Hepatocyte (in vitro differentiated cells): Measurements from ENCODE around the gene LCN12. TPM values are rescaled to one million over a fixed set of nuclear protein-coding genes. Genes with fewer than 3 reads are reported as not detected.
A peak's percentile ranks its signal among the peaks of the same experiment; 100 is the strongest.

Experiments
- DNase-seq: peaks from one replicate; pipeline ENCODE4 v3.0.0-alpha.2; 2016; ENCODE audit warnings: low spot score
- H2AFZ ChIP-seq: fragments of 200-600 bp; sonication (generic); 2 replicates; pipeline ENCODE4 v1.6.0; 2016; ENCODE audit warnings: antibody characterized with exemption, mild to moderate bottlenecking
- H3K27ac ChIP-seq: fragments of 200-600 bp; sonication (generic); 2 replicates; pipeline ENCODE4 v1.5.1; 2016; ENCODE audit warnings: mild to moderate bottlenecking
- H3K27me3 ChIP-seq: fragments of 200-600 bp; sonication (generic); 2 replicates; pipeline ENCODE4 v1.6.1; 2016
- H3K36me3 ChIP-seq: fragments of 200-600 bp; sonication (generic); replicated peaks from 2 replicates; pipeline ENCODE4 v1.5.1; 2016; ENCODE audit warnings: low read depth; ENCODE audit not compliant: insufficient read depth
- H3K4me1 ChIP-seq: fragments of 200-600 bp; sonication (generic); 2 replicates; pipeline ENCODE4 v1.5.1; 2016; ENCODE audit warnings: mild to moderate bottlenecking, moderate library complexity; ENCODE audit not compliant: insufficient read depth
- H3K4me2 ChIP-seq: fragments of 200-600 bp; sonication (generic); 2 replicates; pipeline ENCODE4 v1.6.0; 2016
- H3K4me3 ChIP-seq: fragments of 200-600 bp; sonication (generic); 2 replicates; pipeline ENCODE4 v1.5.1; 2016; ENCODE audit warnings: mild to moderate bottlenecking
- H3K79me2 ChIP-seq: fragments of 200-600 bp; sonication (generic); 2 replicates; pipeline ENCODE4 v1.6.0; 2017; ENCODE audit warnings: mild to moderate bottlenecking
- H3K9me2 ChIP-seq: fragments of 200-600 bp; sonication (generic); replicated peaks from 2 replicates; pipeline ENCODE4 v1.6.0; 2017; ENCODE audit warnings: mild to moderate bottlenecking; ENCODE audit not compliant: insufficient read depth
- H3K9me3 ChIP-seq: fragments of 200-600 bp; sonication (generic); 2 replicates; pipeline ENCODE4 v1.5.1; 2016; ENCODE audit warnings: low read depth, mild to moderate bottlenecking
- H4K20me1 ChIP-seq: fragments of 200-600 bp; sonication (generic); 2 replicates; pipeline ENCODE4 v1.6.0; 2016; ENCODE audit warnings: mild to moderate bottlenecking; ENCODE audit not compliant: insufficient read depth, poor library complexity, severe bottlenecking
- CTCF ChIP-seq: fragments of 200-600 bp; sonication (generic); IDR thresholded peaks from 2 replicates; pipeline ENCODE4 v1.5.1; 2016; ENCODE audit warnings: antibody characterized with exemption, mild to moderate bottlenecking; ENCODE audit not compliant: poor library complexity
- EZH2 ChIP-seq: fragments of 200-600 bp; sonication (generic); IDR thresholded peaks from 2 replicates; pipeline ENCODE4 v1.6.1; 2016; ENCODE audit warnings: antibody characterized with exemption, mild to moderate bottlenecking, borderline replicate concordance
- EZH2phosphoT487 ChIP-seq: fragments of 200-600 bp; sonication (generic); IDR thresholded peaks from one replicate; pipeline ENCODE4 v1.6.1; 2018; ENCODE audit warnings: antibody characterized with exemption, mild to moderate bottlenecking, low read depth, moderate library complexity; ENCODE audit not compliant: unreplicated experiment, severe bottlenecking
- WGBS: methylation state at CpG from one replicate; pipeline ENCODE4 v1.1.6; 2016; ENCODE audit warnings: low lambda C conversion rate; ENCODE audit errors: missing lambda C conversion rate; 5-methylcytosine and 5-hydroxymethylcytosine counted together
- polyA plus RNA-seq: library from polyadenylated mRNA; unstranded; fragments of >200 nt; fragmentation: Nextera tagmentation; extraction: Ambion mirVana; gene quantifications from 2 replicates; pipeline ENCODE4 v1.2.1, GENCODE V29; 2016
- total RNA-seq: library from RNA; depleted of rRNA; stranded (reverse); fragments of >200 nt; gene quantifications from 2 replicates; pipeline ENCODE4 v1.2.3, GENCODE V29; 2014

Gene LCN12
- total and polyA plus RNA-seq, 2 experiments from 2014 or later = 4.1 to 27.4 TPM

- peak; percentile 98 for DNase-seq
- H2AFZ ChIP-seq = peak within 1 kb of the TSS; percentile 41
- no peaks in the 10 kb centered on the region for H3K27me3 ChIP-seq
- no peaks in the 10 kb centered on the region for H3K9me2 ChIP-seq
- peak within 1 kb of the TSS; percentile 80 for H3K4me3 ChIP-seq
- H3K79me2 ChIP-seq = peaks cover 24% of the 10 kb centered on the region
- H3K9me3 ChIP-seq = no peaks in the 10 kb centered on the region
- 13% methylated on average over 39 of the region's 74 CpGs for WGBS
- H3K27ac ChIP-seq = peak within 1 kb of the TSS; percentile 95
- TF ChIP-seq EZH2 = no peak
- TF ChIP-seq CTCF = peak; percentile 100
- no peak for TF ChIP-seq EZH2phosphoT487
- no peaks in the 10 kb centered on the region for H3K36me3 ChIP-seq
- peak within 1 kb of the TSS; percentile 98 for H3K4me2 ChIP-seq
- H3K4me1 ChIP-seq = peaks cover 20% of the 10 kb centered on the region
- H4K20me1 ChIP-seq = peaks cover 4% of the 10 kb centered on the region
These were observed 7.3 kb upstream of the LCN12 start, which contains the start of the genes C8G and FBXW5 for GRCh38 chr9:136944519-136945332. Gene C8G, plus strand, starts transcription at chr9:136945243. Its CDS starts 78 bp downstream, at chr9:136945321. Gene FBXW5, minus strand, starts transcription at chr9:136944738. Its CDS starts 655 bp downstream, at chr9:136944083.

- Histone ChIP-seq H3K27ac (peak overlapping the region; percentile 75), H3K27me3 (no peaks in the 10 kb centered on the region), H3K4me1 (peaks cover 20% of the 10 kb centered on the region), H3K9me2 (no peaks in the 10 kb centered on the region), H3K4me3 (no peak overlapping the region), H4K20me1 (peaks cover 4% of the 10 kb centered on the region), H2AFZ (no peak overlapping the region), H3K36me3 (no peaks in the 10 kb centered on the region), H3K79me2 (peaks cover 24% of the 10 kb centered on the region), H3K9me3 (no peaks in the 10 kb centered on the region), H3K4me2 (no peak overlapping the region)
- DNase-seq = no peak
- 90% methylated on average over 22 of the region's 30 CpGs for WGBS
- TF ChIP-seq CTCF (no peak), EZH2 (no peak), EZH2phosphoT487 (no peak)
These were observed 6.5 kb upstream of the LCN12 start for GRCh38 chr9:136945333-136946227.

- H3K4me3 ChIP-seq = no peak overlapping the region
- H4K20me1 ChIP-seq = peaks cover 4% of the 10 kb centered on the region
- 88% methylated on average over 24 of the region's 27 CpGs for WGBS
- H3K9me3 ChIP-seq = no peaks in the 10 kb centered on the region
- DNase-seq = no peak
- no peak overlapping the region for H2AFZ ChIP-seq
- H3K4me1 ChIP-seq = peaks cover 20% of the 10 kb centered on the region
- no peaks in the 10 kb centered on the region for H3K36me3 ChIP-seq
- H3K27me3 ChIP-seq = no peaks in the 10 kb centered on the region
- peaks cover 26% of the 10 kb centered on the region for H3K79me2 ChIP-seq
- H3K4me2 ChIP-seq = no peak overlapping the region
- no peaks in the 10 kb centered on the region for H3K9me2 ChIP-seq
- TF ChIP-seq EZH2 (no peak), CTCF (no peak), EZH2phosphoT487 (no peak)
- no peak overlapping the region for H3K27ac ChIP-seq
These were observed 5.6 kb upstream of the LCN12 start for GRCh38 chr9:136946228-136947027.
